HG03175 (cell line): ENCODE results near the gene ARPC4.
A peak's percentile ranks its signal among the peaks of the same experiment; 100 is the strongest.

ENCODE experiments used
- ATAC-seq: cut with Tn5 transposase; IDR thresholded peaks from one replicate; pipeline ENCODE4 v1.9.1; 2021; ENCODE audit warnings: mild to moderate bottlenecking, moderate library complexity; ENCODE audit not compliant: unreplicated experiment

ARPC4 gene

GRCh38 chr3:9792405-9793160 lies at the start of gene ARPC4, which contains the start of gene TADA3:
Gene ARPC4, plus strand, starts transcription at chr3:9793082. Its CDS starts 40 bp downstream, at chr3:9793122.
Gene TADA3, minus strand, starts transcription at chr3:9792473. Its CDS starts 1,007 bp downstream, at chr3:9791466.
- ATAC-seq: peak; percentile 84

GRCh38 chr3:9743548-9743947 lies 49.3 kb upstream of the ARPC4 start:
- ATAC-seq: no peak

GRCh38 chr3:9744162-9744561 lies 48.7 kb upstream of the ARPC4 start:
- ATAC-seq: no peak

GRCh38 chr3:9745521-9745920 lies 47.4 kb upstream of the ARPC4 start:
- no peak for ATAC-seq

- ATAC-seq: no peak
Measured at GRCh38 chr3:9746330-9746729, 46.6 kb upstream of the ARPC4 start.

- no peak for ATAC-seq
Measured at GRCh38 chr3:9747267-9747666, 45.6 kb upstream of the ARPC4 start.

- ATAC-seq: no peak
Measured at GRCh38 chr3:9748031-9748430, 44.9 kb upstream of the ARPC4 start.

GRCh38 chr3:9749296-9749644 lies 43.6 kb upstream of the ARPC4 start:
- ATAC-seq: no peak

GRCh38 chr3:9749645-9750555 lies 43.0 kb upstream of the ARPC4 start, which contains the start of gene OGG1:
Gene OGG1, plus strand, starts transcription at chr3:9749952. Its CDS starts 335 bp downstream, at chr3:9750287.
- peak; percentile 93 for ATAC-seq

- no peak for ATAC-seq
Measured at GRCh38 chr3:9750556-9751411, 42.1 kb upstream of the ARPC4 start.

- no peak for ATAC-seq
Measured at GRCh38 chr3:9754678-9755077, 38.2 kb upstream of the ARPC4 start.

GRCh38 chr3:9757427-9757826 lies 35.5 kb upstream of the ARPC4 start:
- no peak for ATAC-seq

- ATAC-seq: no peak
Measured at GRCh38 chr3:9760779-9761505, 31.9 kb upstream of the ARPC4 start.

GRCh38 chr3:9761919-9762318 lies 31.0 kb upstream of the ARPC4 start:
- ATAC-seq: no peak

- no peak for ATAC-seq
Measured at GRCh38 chr3:9762871-9763270, 30.0 kb upstream of the ARPC4 start.

GRCh38 chr3:9765865-9766264 lies 27.0 kb upstream of the ARPC4 start:
- no peak for ATAC-seq

- no peak for ATAC-seq
Measured at GRCh38 chr3:9767418-9767817, 25.5 kb upstream of the ARPC4 start.

GRCh38 chr3:9768141-9768775 lies 24.6 kb upstream of the ARPC4 start:
- no peak for ATAC-seq

- ATAC-seq: no peak
Measured at GRCh38 chr3:9769012-9769411, 23.9 kb upstream of the ARPC4 start.
